Body of pancreas (tissue), 4 donors: ENCODE data around the gene APC2.

ENCODE experiments used
- POLR2A ChIP-seq, 3 donors: fragments of 450-650 bp; IDR thresholded peaks; one replicate each; pipeline ENCODE4 v1.6.1; 2016; ENCODE audit warnings: antibody characterized with exemption in 3 of 3, mild to moderate bottlenecking in 2 of 3
- TF ChIP-seq, protein P1 (sequence below), 7 experiments: fragments of 450-650 bp in 4 of 7; fragments of 200-600 bp in 3 of 7; sonication (generic) in 3 of 7; IDR thresholded peaks; one replicate each; pipeline ENCODE4 v1.5.1; 2016 to 2019; ENCODE audit warnings: antibody characterized with exemption in 7 of 7

DNA sequence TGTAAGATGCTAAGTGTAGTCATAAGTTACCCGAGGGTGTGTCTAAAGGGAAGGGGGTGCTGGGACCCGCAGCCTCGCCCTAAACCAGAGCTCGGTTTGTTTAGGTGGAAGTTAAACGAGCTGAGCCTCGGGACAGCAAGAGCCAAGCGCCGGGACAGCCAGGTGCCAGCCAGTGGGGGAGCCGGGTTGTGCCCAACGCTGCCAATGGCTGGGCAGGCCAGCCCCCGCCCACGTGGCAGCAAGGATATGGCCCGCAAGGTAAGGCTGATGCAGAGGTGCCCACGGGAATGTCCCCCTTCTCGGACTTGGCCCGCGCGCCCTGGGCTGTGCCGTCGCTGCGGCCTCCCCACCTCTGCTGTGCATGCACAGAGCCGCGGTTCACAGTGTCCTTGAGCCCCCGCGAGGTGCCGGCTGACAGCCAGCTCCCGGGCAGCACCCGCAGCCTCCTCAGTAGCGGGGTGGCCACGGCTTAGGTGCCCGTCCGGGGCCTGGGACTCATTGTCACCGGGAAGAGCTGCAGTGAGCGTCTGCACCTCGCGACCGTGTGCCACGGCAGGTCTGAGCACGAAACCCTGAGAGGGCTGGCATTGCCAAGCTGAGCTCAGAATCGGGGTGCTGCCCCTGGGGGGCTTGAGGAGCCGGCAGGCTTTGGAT, 21.1 kb upstream of the APC2 start:
- TF ChIP-seq, protein P1, sequence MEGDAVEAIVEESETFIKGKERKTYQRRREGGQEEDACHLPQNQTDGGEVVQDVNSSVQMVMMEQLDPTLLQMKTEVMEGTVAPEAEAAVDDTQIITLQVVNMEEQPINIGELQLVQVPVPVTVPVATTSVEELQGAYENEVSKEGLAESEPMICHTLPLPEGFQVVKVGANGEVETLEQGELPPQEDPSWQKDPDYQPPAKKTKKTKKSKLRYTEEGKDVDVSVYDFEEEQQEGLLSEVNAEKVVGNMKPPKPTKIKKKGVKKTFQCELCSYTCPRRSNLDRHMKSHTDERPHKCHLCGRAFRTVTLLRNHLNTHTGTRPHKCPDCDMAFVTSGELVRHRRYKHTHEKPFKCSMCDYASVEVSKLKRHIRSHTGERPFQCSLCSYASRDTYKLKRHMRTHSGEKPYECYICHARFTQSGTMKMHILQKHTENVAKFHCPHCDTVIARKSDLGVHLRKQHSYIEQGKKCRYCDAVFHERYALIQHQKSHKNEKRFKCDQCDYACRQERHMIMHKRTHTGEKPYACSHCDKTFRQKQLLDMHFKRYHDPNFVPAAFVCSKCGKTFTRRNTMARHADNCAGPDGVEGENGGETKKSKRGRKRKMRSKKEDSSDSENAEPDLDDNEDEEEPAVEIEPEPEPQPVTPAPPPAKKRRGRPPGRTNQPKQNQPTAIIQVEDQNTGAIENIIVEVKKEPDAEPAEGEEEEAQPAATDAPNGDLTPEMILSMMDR (IDR thresholded peaks at IDR 0.05) = no peak
- no peak for TF ChIP-seq POLR2A (IDR thresholded peaks at IDR 0.05)
